ENCODE data around the gene GABPB1. TPM values are rescaled to one million over a fixed set of nuclear protein-coding genes. Genes with fewer than 3 reads are reported as not detected.

GABPB1 gene
- total RNA-seq, 1 donor from 2014 or later: 21.3 TPM

DNA sequence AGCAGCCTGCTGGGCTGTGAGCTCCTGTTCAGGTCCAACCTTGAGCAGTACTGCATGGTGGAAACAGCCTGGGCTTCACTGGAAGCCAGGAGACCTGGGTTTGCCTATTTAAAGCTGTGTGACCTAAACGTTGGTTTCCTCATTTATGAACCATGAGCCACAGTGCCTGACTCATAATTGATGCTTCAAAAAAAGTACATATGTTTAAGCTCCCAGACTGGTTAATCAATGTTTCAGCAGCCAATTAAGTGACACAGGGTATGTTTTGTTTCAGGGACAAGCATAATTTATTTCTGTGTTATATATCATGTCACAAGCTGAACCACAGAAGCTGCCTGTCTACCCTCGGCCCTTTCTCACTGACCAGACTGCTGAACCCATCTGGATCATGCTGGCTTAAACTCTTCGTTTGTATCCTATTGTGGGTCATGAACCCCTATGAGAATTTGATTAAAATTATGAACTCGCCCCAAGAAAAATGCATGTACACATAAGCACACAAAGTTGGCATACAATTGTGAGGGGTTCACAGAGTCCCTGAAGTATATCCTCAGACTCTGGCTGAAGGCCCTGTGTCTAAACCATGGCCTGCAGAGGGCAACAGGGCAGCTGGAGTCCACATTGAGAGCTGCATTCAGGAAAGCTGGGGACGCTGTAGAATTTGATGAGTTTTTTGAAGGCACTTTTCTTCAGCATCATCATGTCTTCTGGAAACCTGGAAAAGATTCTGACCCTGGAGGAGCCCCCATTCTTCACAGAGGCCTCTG is 113.1 kb downstream of the GABPB1 start:
- no peak for DNase-seq (ENCODE audit: low spot score)

- no peak for DNase-seq (ENCODE audit: low spot score)
Observed at GRCh38 chr15:50238255-50238654, 116.7 kb downstream of the GABPB1 start.

GRCh38 chr15:50236433-50236832 is 118.6 kb downstream of the GABPB1 start:
- no peak for DNase-seq (ENCODE audit: low spot score)

GRCh38 chr15:50235794-50236193 is 119.2 kb downstream of the GABPB1 start:
- DNase-seq (ENCODE audit: low spot score): no peak

GRCh38 chr15:50234764-50235163 is 120.2 kb downstream of the GABPB1 start:
- DNase-seq (ENCODE audit: low spot score): no peak

GRCh38 chr15:50233192-50233736 is 121.7 kb downstream of the GABPB1 start:
- no peak for DNase-seq (ENCODE audit: low spot score)

GRCh38 chr15:50232791-50233190 is 122.2 kb downstream of the GABPB1 start:
- DNase-seq (ENCODE audit: low spot score): no peak

DNA sequence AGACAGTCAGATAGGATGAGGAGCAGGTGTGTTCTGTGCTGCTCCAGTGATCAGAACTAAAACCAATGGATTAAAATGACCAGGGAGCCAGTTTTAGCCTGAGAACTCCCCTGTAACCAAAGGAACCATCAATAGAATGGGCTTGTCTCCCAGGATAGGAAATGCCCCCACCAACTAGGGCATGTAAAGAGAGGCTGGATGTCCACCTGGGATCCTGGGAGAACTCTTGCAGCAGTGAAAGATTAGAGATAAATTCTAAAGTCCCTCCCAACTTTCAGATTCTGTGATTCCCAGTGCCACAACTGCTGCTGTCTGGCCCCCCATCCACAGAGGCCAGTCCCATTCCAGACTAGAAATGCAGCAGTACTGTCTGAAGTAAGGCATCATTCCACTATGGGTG is 123.2 kb downstream of the GABPB1 start:
- DNase-seq (ENCODE audit: low spot score): no peak

GRCh38 chr15:50229336-50229735 is 125.7 kb downstream of the GABPB1 start:
- no peak for DNase-seq (ENCODE audit: low spot score)

DNA sequence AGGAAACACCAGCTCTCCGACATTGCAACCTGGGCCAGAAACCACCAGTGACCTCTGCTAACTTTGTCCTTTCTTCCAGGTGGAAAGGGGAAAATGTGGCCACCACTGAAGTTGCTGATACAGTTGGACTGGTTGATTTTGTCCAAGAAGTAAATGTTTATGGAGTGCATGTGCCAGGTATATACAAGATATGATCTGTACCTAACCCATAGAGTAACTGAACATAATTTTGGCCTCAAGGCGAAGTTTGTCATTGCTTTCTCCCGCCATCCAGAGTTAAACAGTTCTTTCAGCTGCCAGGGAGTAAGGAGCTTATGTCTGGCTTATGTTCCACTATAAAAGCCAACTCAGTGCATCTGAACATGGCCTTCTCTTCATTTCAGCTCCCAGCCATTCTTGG is 126.1 kb downstream of the GABPB1 start:
- no peak for DNase-seq (ENCODE audit: low spot score)

- DNase-seq (ENCODE audit: low spot score): no peak
Observed at GRCh38 chr15:50227076-50227475, 127.9 kb downstream of the GABPB1 start.

DNA sequence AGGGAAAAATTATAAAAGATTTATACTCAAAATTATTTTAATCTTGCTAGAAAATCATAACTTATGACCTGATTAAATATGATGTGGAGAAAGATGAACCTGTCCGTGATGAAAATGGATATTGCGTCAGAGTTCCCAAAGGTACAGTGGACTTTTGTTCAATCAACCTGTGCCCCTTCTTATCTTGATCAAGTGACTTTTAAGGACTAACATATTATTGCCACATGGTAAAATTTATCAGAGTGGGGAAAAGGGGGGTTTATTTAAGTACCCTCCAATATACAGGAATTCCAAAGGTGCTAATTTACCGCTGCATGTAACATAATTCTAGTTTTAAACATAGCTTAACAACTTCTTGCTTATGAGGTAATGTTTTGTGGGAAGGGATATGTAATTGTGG is 129.1 kb downstream of the GABPB1 start:
- no peak for DNase-seq (ENCODE audit: low spot score)

Other genes starting within 250 kb of the GABPB1 start
- gene ATP8B4, start 236.0 kb downstream of the GABPB1 start, total RNA-seq: 29.2 TPM
- gene SLC27A2, start 173.0 kb downstream of the GABPB1 start, total RNA-seq: 8.1 TPM
- 5.6 TPM for gene HDC, start 89.5 kb downstream of the GABPB1 start, total RNA-seq
- gene USP8, start 69.2 kb upstream of the GABPB1 start, total RNA-seq: 78.1 TPM
- 1.2 TPM for gene USP50, start 191.5 kb upstream of the GABPB1 start, total RNA-seq